Neural cell (in vitro differentiated cells): ENCODE measurements around the gene CR1.
"Not testable (repeated sequence)": the region's sequence is repeated elsewhere in the genome, so short reads cannot be mapped to it uniquely, and the experiment has no call there.

Source experiments
- CTCF ChIP-seq: fragments of 450-650 bp; IDR thresholded peaks from 2 replicates; pipeline ENCODE4 v1.5.1; 2014; ENCODE audit warnings: antibody characterized with exemption, mild to moderate bottlenecking, moderate library complexity; ENCODE audit not compliant: poor library complexity, severe bottlenecking
- EP300 ChIP-seq: fragments of 450-650 bp; conservative IDR thresholded peaks from 2 replicates; pipeline ENCODE4 v1.6.1; 2014; ENCODE audit warnings: antibody characterized with exemption, mild to moderate bottlenecking, moderate library complexity; ENCODE audit not compliant: poor library complexity, severe bottlenecking
- EZH2 ChIP-seq: fragments of 200-600, 300-800 bp; shearing (Covaris generic), sonication (generic); IDR thresholded peaks from 2 replicates; pipeline ENCODE4 v1.6.1; 2014; ENCODE audit warnings: antibody characterized with exemption, low read length, borderline replicate concordance, mild to moderate bottlenecking; ENCODE audit not compliant: insufficient read depth, poor library complexity, severe bottlenecking
- POLR2AphosphoS5 ChIP-seq: IDR thresholded peaks from 2 replicates; pipeline ENCODE4 v1.6.1; 2012
- REST ChIP-seq: IDR thresholded peaks from 2 replicates; pipeline ENCODE4 v1.6.1; 2012; ENCODE audit warnings: borderline replicate concordance
- TAF1 ChIP-seq: IDR thresholded peaks from 2 replicates; pipeline ENCODE4 v1.6.1; 2012; ENCODE audit warnings: low read depth

GRCh38 chr1:207546677-207547357 is 50.9 kb downstream of the CR1 start:
- not testable (repeated sequence) for TF ChIP-seq REST, CTCF, TAF1, EP300, POLR2AphosphoS5, EZH2
